T-cell (primary cell): ENCODE results near the gene PPP4R1. TPM values are rescaled to one million over a fixed set of nuclear protein-coding genes. Genes with fewer than 3 reads are reported as not detected.

Experiments
- ATAC-seq, 4 experiments: fragments of 200-7000 bp in 3 of 4; fragments of 150-1000 bp in 1 of 4; cut with Tn5 transposase; replicated peaks in 1 of 4; 1 replicate in 3 of 4; 2 replicates in 1 of 4; pipeline ENCODE4 v1.10.0; 2021; ENCODE audit warnings: moderate library complexity in 3 of 4, mild to moderate bottlenecking in 2 of 4, moderate number of reproducible peaks in 1 of 4
- CTCF ChIA-PET, 2 donors: fragments of 300-600 bp; sonication (Branson Sonifier 250); formaldehyde crosslinking; loops; one replicate each; lab custom pipeline; 2022; ENCODE audit warnings: antibody characterized with exemption in 2 of 2; lab: Charles Lee
- POLR2A ChIA-PET, 2 donors: fragments of 300-600 bp; sonication (Branson Sonifier 250); formaldehyde crosslinking; loops; one replicate each; lab custom pipeline; 2022; ENCODE audit warnings: antibody characterized with exemption in 2 of 2; lab: Charles Lee
- DNase-seq, 35 experiments: peaks; one replicate each; pipeline versions ENCODE4 v3.0.0 to v3.0.0-alpha.2; 2013 to 2023
- H3K27ac ChIP-seq: one replicate; pipeline ENCODE4 v1.5.1; 2013; ENCODE audit warnings: low read length
- H3K27me3 ChIP-seq, 2 experiments: replicated peaks in 1 of 2; 1 replicate in 1 of 2; 2 replicates in 1 of 2; pipeline versions ENCODE4 v1.6.1 to v1.7.0; 2013; ENCODE audit warnings: low read length in 1 of 2, mixed read lengths in 1 of 2; ENCODE audit not compliant: control insufficient read depth in 2 of 2, insufficient read depth in 2 of 2; ENCODE audit errors: extremely low read depth in 1 of 2
- H3K36me3 ChIP-seq, 2 donors: 1 replicate in 1 of 2; 2 replicates in 1 of 2; pipeline versions ENCODE4 v1.6.1 to v1.7.0; 2013; ENCODE audit warnings: low read length in 1 of 2; ENCODE audit not compliant: control insufficient read depth in 2 of 2, insufficient read depth in 1 of 2; ENCODE audit errors: extremely low read depth in 1 of 2
- H3K4me1 ChIP-seq, 2 experiments: 1 replicate in 1 of 2; 2 replicates in 1 of 2; pipeline versions ENCODE4 v1.6.1 to v1.7.0; 2013; ENCODE audit warnings: low read length in 2 of 2, mixed read lengths in 1 of 2; ENCODE audit not compliant: insufficient read depth in 2 of 2, control insufficient read depth in 1 of 2; ENCODE audit errors: extremely low read depth in 1 of 2
- H3K4me3 ChIP-seq, 2 donors: 1 replicate in 1 of 2; 2 replicates in 1 of 2; pipeline versions ENCODE4 v1.5.1 to v1.7.0; 2013; ENCODE audit warnings: mild to moderate bottlenecking in 2 of 2, low read length in 1 of 2, moderate library complexity in 1 of 2; ENCODE audit not compliant: control insufficient read depth in 1 of 2; ENCODE audit errors: extremely low read depth in 1 of 2
- H3K9me3 ChIP-seq: 2 replicates; pipeline ENCODE4 v1.7.0; 2013
- H3K27ac Mint-ChIP-seq, 2 donors: one replicate each; pipeline ENCODE4 v1.8.0; 2020 to 2021; ENCODE audit warnings: mild to moderate bottlenecking in 2 of 2, mixed read lengths in 2 of 2
- H3K27me3 Mint-ChIP-seq, 2 donors: one replicate each; pipeline ENCODE4 v1.8.0; 2021 to 2022; ENCODE audit warnings: mixed read lengths in 2 of 2
- H3K36me3 Mint-ChIP-seq: one replicate; pipeline ENCODE4 v1.8.0; 2021; ENCODE audit warnings: mixed read lengths
- H3K4me1 Mint-ChIP-seq, 3 donors: one replicate each; pipeline ENCODE4 v1.8.0; 2020 to 2022; ENCODE audit warnings: mixed read lengths in 3 of 3, mild to moderate bottlenecking in 1 of 3
- H3K4me3 Mint-ChIP-seq, 3 donors: one replicate each; pipeline ENCODE4 v1.8.0; 2020 to 2022; ENCODE audit warnings: mild to moderate bottlenecking in 3 of 3, mixed read lengths in 3 of 3, moderate library complexity in 3 of 3
- H3K9me3 Mint-ChIP-seq, 3 donors: one replicate each; pipeline ENCODE4 v1.8.0; 2020 to 2022; ENCODE audit warnings: mixed read lengths in 3 of 3
- WGBS: methylation state at CpG from one replicate; pipeline ENCODE4 v1.1.5; 2013; ENCODE audit warnings: missing lambda C conversion rate; ENCODE audit not compliant: insufficient coverage; 5-methylcytosine and 5-hydroxymethylcytosine counted together
- total RNA-seq, 35 experiments: library from RNA in 6 of 35; stranded (reverse) in 6 of 35; fragments of 120-200 nt in 1 of 35; gene quantifications; one replicate each; pipeline versions ENCODE4 v1.2.1 to v1.2.4 and lab custom pipeline; 2013 to 2026

The PPP4R1 gene
- total RNA-seq, 5 donors from 2014 or later (not counting 1 experiment from before 2014, with no cell fraction given) = 31.5 to 54.7 (median 44.4) TPM

DNA sequence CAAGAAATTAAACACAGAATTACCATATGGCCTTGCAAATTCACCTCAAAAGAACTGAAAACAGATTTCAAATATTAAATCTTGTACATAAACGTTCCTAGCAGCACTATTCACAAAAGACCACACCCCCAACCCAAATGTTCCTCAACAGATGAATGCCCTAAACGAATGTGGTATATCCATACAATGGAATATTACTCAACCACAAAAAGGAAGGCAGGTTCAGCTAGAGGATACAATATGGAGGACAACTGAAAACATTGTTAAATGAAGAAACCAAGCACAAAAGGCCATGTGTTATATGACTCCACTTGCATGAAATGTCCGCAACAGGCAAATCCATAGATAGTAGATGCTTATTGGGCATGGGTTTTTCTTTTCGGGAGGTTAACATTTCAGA is 61.7 kb downstream of the PPP4R1 start:
- Mint-ChIP-seq H3K36me3 (peaks cover 67% of the 10 kb centered on the region), H3K27me3 (no peaks in the 10 kb centered on the region), H3K4me3 (no peak overlapping the region), H3K4me1 (no peaks in the 10 kb centered on the region), H3K27ac (no peak overlapping the region), H3K9me3 (peaks cover 0 to 5% (median 0%) of the 10 kb centered on the region in 3 donors)
- Histone ChIP-seq H3K27me3 (no peaks in the 10 kb centered on the region), H3K27ac (no peak overlapping the region), H3K9me3 (no peaks in the 10 kb centered on the region), H3K4me3 (no peak overlapping the region), H3K4me1 (no peaks in the 10 kb centered on the region), H3K36me3 (peaks cover 16 to 77% of the 10 kb centered on the region in 2 donors)
- CTCF ChIA-PET = no interaction called here
- POLR2A ChIA-PET = no interaction called here
- ATAC-seq (no peak), DNase-seq (no peak)
- WGBS = 100% methylated on average over 1 of the region's 4 CpGs

DNA sequence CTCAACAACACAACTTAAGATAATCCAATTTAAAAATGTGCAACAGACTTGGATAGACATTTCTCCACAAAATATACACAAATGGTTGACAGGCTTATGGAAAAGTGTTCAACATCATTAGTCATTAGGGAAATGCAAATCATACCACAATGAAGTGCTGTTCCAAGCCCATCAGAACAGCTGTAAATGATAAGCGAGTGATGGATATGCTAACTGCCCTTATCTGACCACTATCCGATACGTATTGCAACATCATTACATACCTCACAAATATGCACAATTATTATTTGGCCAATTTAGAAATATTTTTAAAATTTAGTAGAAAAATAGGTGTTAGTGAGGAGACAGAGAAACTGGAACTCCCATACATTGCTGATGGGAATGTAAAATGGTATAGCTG is 62.2 kb downstream of the PPP4R1 start:
- no peak overlapping the region for H3K27ac Mint-ChIP-seq
- DNase-seq (no peak), ATAC-seq (no peak)
- no peak overlapping the region for H3K27ac ChIP-seq
- no peaks in the 10 kb centered on the region for H3K27me3 ChIP-seq
- no peak overlapping the region for H3K4me3 ChIP-seq
- H3K9me3 ChIP-seq = no peaks in the 10 kb centered on the region
- H3K36me3 ChIP-seq = peaks cover 15 to 81% of the 10 kb centered on the region in 2 donors
- peaks cover 0 to 5% (median 0%) of the 10 kb centered on the region in 3 donors for H3K9me3 Mint-ChIP-seq
- ChIA-PET POLR2A (no interaction called here), CTCF (no interaction called here)
- WGBS = no CpG with 5 or more reads among the region's 3 CpGs
- no peaks in the 10 kb centered on the region for H3K4me1 ChIP-seq
- H3K4me1 Mint-ChIP-seq = no peaks in the 10 kb centered on the region
- H3K27me3 Mint-ChIP-seq = no peaks in the 10 kb centered on the region
- no peak overlapping the region for H3K4me3 Mint-ChIP-seq
- peaks cover 67% of the 10 kb centered on the region for H3K36me3 Mint-ChIP-seq

DNA sequence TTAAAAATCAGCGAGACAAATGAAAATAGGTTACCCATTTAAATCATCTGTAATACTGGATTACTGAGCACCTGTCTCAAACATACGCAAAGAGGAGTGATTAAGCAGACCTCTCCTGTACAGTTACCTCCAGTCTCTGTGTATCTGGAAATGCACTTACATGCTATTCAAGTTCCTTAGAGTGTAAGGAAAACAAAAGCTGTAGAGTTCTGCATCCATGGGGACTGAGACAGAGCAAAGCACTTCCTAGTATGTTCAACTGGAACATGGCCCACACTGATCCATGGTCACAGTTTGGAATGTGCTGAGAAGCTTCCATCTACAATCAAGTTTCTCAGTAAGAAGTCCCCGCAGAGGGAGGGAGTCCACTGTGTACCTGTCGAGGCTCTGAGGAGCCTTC is 63.9 kb downstream of the PPP4R1 start:
- POLR2A ChIA-PET = interaction anchor here in 1 of 2 donors (0.6 kb wide), 1 partner anchor 71 kb away, joined by 3 read pairs; no protein-coding TSS in a partner anchor
- Histone ChIP-seq H3K4me1 (no peaks in the 10 kb centered on the region), H3K27me3 (no peaks in the 10 kb centered on the region), H3K36me3 (peaks cover 15 to 84% of the 10 kb centered on the region in 2 donors), H3K4me3 (no peak overlapping the region), H3K27ac (no peak overlapping the region), H3K9me3 (no peaks in the 10 kb centered on the region)
- H3K4me1 Mint-ChIP-seq = no peaks in the 10 kb centered on the region
- no peaks in the 10 kb centered on the region for H3K27me3 Mint-ChIP-seq
- no CpG with 5 or more reads among the region's 4 CpGs for WGBS
- H3K36me3 Mint-ChIP-seq = peaks cover 67% of the 10 kb centered on the region
- peaks cover 0 to 5% (median 0%) of the 10 kb centered on the region in 3 donors for H3K9me3 Mint-ChIP-seq
- no peak overlapping the region for H3K4me3 Mint-ChIP-seq
- CTCF ChIA-PET = no interaction called here
- no peak overlapping the region for H3K27ac Mint-ChIP-seq
- DNase-seq (no peak), ATAC-seq (no peak)

DNA sequence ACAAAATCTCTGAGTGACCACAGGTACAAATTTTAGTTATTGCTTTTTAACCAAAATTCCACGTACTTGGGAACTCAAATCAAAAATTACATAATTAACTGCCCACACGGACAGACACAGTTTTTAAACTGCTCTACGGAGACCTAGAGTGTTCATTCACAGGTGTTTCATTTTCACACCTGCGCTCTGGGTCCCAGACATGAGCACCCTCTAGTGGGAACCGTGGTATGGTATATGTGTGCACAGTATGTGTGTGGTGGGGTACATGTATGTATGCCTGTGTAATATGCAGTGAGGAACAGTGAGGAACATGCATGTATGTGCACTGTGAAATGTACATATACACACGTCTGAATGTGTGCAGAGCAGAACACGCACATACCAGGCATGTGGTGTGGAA is 65.0 kb downstream of the PPP4R1 start:
- Mint-ChIP-seq H3K9me3 (peaks cover 0 to 5% (median 0%) of the 10 kb centered on the region in 3 donors), H3K27me3 (no peaks in the 10 kb centered on the region), H3K36me3 (peaks cover 64% of the 10 kb centered on the region), H3K4me1 (no peaks in the 10 kb centered on the region), H3K27ac (no peak overlapping the region), H3K4me3 (no peak overlapping the region)
- Histone ChIP-seq H3K4me1 (no peaks in the 10 kb centered on the region), H3K27ac (no peak overlapping the region), H3K36me3 (peaks cover 15 to 76% of the 10 kb centered on the region in 2 donors), H3K4me3 (no peak overlapping the region), H3K27me3 (no peaks in the 10 kb centered on the region), H3K9me3 (no peaks in the 10 kb centered on the region)
- ATAC-seq (no peak), DNase-seq (no peak)
- ChIA-PET POLR2A (no interaction called here), CTCF (no interaction called here)
- WGBS = 94% methylated on average over 7 of the region's 7 CpGs

GRCh38 chr18:9547782-9548181 is 66.6 kb downstream of the PPP4R1 start:
- H3K9me3 Mint-ChIP-seq = peaks cover 0 to 2% (median 0%) of the 10 kb centered on the region in 3 donors
- WGBS = 100% methylated on average over 4 of the region's 7 CpGs
- DNase-seq (no peak), ATAC-seq (no peak)
- Histone ChIP-seq H3K4me3 (no peak overlapping the region), H3K27ac (no peak overlapping the region), H3K4me1 (no peaks in the 10 kb centered on the region), H3K27me3 (no peaks in the 10 kb centered on the region), H3K9me3 (no peaks in the 10 kb centered on the region), H3K36me3 (peaks cover 10 to 65% of the 10 kb centered on the region in 2 donors)
- no peak overlapping the region for H3K27ac Mint-ChIP-seq
- ChIA-PET CTCF (no interaction called here), POLR2A (no interaction called here)
- peaks cover 0 to 2% (median 0%) of the 10 kb centered on the region in 3 donors for H3K4me1 Mint-ChIP-seq
- H3K36me3 Mint-ChIP-seq = peaks cover 52% of the 10 kb centered on the region
- H3K27me3 Mint-ChIP-seq = no peaks in the 10 kb centered on the region
- no peak overlapping the region for H3K4me3 Mint-ChIP-seq

GRCh38 chr18:9546468-9546867 is 67.9 kb downstream of the PPP4R1 start:
- CTCF ChIA-PET = no interaction called here
- no peak overlapping the region for H3K27ac ChIP-seq
- no peaks in the 10 kb centered on the region for H3K4me1 ChIP-seq
- ATAC-seq (no peak), DNase-seq (no peak)
- Mint-ChIP-seq H3K4me3 (no peak overlapping the region), H3K27ac (no peak overlapping the region), H3K27me3 (no peaks in the 10 kb centered on the region), H3K9me3 (peaks cover 0 to 3% (median 0%) of the 10 kb centered on the region in 3 donors), H3K36me3 (peaks cover 45% of the 10 kb centered on the region), H3K4me1 (peaks cover 0 to 2% (median 0%) of the 10 kb centered on the region in 3 donors)
- POLR2A ChIA-PET = no interaction called here
- WGBS = 84% methylated on average over 5 of the region's 6 CpGs
- peaks cover 5 to 52% of the 10 kb centered on the region in 2 donors for H3K36me3 ChIP-seq
- H3K27me3 ChIP-seq = no peaks in the 10 kb centered on the region
- no peak overlapping the region for H3K4me3 ChIP-seq
- H3K9me3 ChIP-seq = no peaks in the 10 kb centered on the region

GRCh38 chr18:9545029-9545428 is 69.3 kb downstream of the PPP4R1 start:
- H3K4me3 Mint-ChIP-seq = no peak overlapping the region
- ChIA-PET CTCF (no interaction called here), POLR2A (no interaction called here)
- no peaks in the 10 kb centered on the region for H3K27me3 ChIP-seq
- H3K27me3 Mint-ChIP-seq = no peaks in the 10 kb centered on the region
- H3K4me1 ChIP-seq = no peaks in the 10 kb centered on the region
- DNase-seq (no peak), ATAC-seq (no peak)
- 50% methylated on average over 1 of the region's 5 CpGs for WGBS
- no peaks in the 10 kb centered on the region for H3K9me3 ChIP-seq
- H3K9me3 Mint-ChIP-seq = peaks cover 0 to 3% (median 0%) of the 10 kb centered on the region in 3 donors
- H3K4me3 ChIP-seq = no peak overlapping the region
- peaks cover 0 to 2% (median 0%) of the 10 kb centered on the region in 3 donors for H3K4me1 Mint-ChIP-seq
- peaks cover 0 to 40% of the 10 kb centered on the region in 2 donors for H3K36me3 ChIP-seq
- H3K36me3 Mint-ChIP-seq = peaks cover 45% of the 10 kb centered on the region
- H3K27ac Mint-ChIP-seq = no peak overlapping the region
- H3K27ac ChIP-seq = no peak overlapping the region
